Uterus (tissue), 4 donors: ENCODE data around the gene SHROOM3. TPM values are rescaled to one million over a fixed set of nuclear protein-coding genes. Genes with fewer than 3 reads are reported as not detected.

Source experiments
- DNase-seq, 2 donors: peaks; one replicate each; pipeline ENCODE4 v3.0.0-alpha.2; 2019 to 2020
- H3K27ac ChIP-seq, 2 donors: fragments of 200-600 bp; sonication (generic); 1 replicate in 1 of 2; 2 replicates in 1 of 2; pipeline ENCODE4 v1.5.1; 2016 to 2018
- H3K27me3 ChIP-seq, 2 donors: fragments of 200-600 bp; sonication (generic); one replicate each; pipeline ENCODE4 v1.5.1; 2018 to 2019; ENCODE audit warnings: control low read depth in 1 of 2
- H3K36me3 ChIP-seq, 2 donors: fragments of 200-600 bp; sonication (generic); one replicate each; pipeline ENCODE4 v1.5.1; 2019; ENCODE audit warnings: control low read depth in 1 of 2
- H3K4me1 ChIP-seq, 2 donors: fragments of 200-600 bp; sonication (generic); one replicate each; pipeline ENCODE4 v1.5.1; 2018 to 2019; ENCODE audit warnings: control low read depth in 1 of 2
- H3K4me3 ChIP-seq, 2 donors: fragments of 200-600 bp; sonication (generic); 1 replicate in 1 of 2; 2 replicates in 1 of 2; pipeline ENCODE4 v1.5.1; 2018 to 2019; ENCODE audit warnings: mild to moderate bottlenecking in 1 of 2
- H3K9me3 ChIP-seq, 2 donors: fragments of 200-600 bp; sonication (generic); one replicate each; pipeline ENCODE4 v1.5.1; 2019; ENCODE audit warnings: control low read depth in 1 of 2
- POLR2A ChIP-seq, 2 donors: fragments of 450-650 bp; IDR thresholded peaks; one replicate each; pipeline ENCODE4 v1.6.1; 2016; ENCODE audit warnings: antibody characterized with exemption in 2 of 2, mild to moderate bottlenecking in 1 of 2, moderate library complexity in 1 of 2
- intact Hi-C: fragments of 100-400 bp; cut with DNase I; formaldehyde crosslinking; loops from one replicate; pipeline ENCODE4 v1.15.1; 2023; ENCODE audit warnings: low total_unique reads
- total RNA-seq, 4 donors: library from RNA; depleted of rRNA in 3 of 4; stranded (reverse); fragments of >200 nt in 3 of 4; gene quantifications; one replicate each; pipeline versions ENCODE4 v1.1.0 to v1.2.4, GENCODE V29; 2014 to 2023
- TF ChIP-seq, protein P1 (sequence below), 4 experiments: fragments of 200-600 bp in 2 of 4; fragments of 450-650 bp in 2 of 4; sonication (generic) in 2 of 4; IDR thresholded peaks; one replicate each; pipeline ENCODE4 v1.5.1; 2016 to 2019; ENCODE audit warnings: antibody characterized with exemption in 4 of 4, mild to moderate bottlenecking in 2 of 4, moderate library complexity in 1 of 4
- donor health status: DM: yes; HTN: yes; CAD: no.

The SHROOM3 gene
- total RNA-seq, 4 donors from 2014 or later, result 1.5 to 24.1 (median 3.4) TPM

DNA sequence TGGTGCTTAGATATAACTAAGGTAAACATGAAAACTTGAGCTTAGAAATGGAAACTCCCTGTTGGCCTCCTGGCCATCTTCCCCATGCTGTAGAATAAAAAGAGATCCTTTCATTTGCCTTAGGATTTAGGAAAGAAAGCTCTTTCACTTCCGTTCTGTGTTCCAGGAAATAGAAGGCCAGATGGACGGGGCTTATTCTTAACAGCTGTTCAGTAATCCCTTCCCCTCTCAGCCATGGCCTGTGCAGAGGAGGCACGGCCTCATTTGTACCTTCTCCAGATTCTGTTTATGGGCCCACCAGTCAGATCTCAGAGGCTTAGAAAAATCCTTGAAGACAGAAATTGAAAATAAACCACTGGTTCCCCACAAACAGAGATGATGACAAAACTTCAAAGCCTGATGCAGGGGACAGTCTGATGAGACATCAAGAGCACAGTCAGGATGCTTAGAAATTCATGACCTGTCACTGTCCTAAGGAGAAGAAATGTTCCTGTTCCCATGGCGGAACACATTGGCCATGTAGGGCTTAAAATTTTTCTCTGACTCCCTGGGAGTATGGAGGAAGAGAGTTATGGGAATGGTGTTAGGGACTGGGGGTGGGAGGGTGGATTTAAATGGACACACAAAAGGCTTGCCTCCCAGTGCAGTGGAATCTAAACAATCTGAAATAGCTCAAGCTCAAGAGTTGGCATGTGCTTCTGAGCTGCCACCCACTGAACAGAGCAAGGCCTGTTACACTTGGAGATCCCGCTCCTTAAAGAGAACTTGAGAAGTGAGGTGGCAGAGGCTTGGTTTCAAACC lies 274.1 kb downstream of the SHROOM3 start:
- Histone ChIP-seq H3K4me1 (no peaks in the 10 kb centered on the region), H3K4me3 (no peak overlapping the region), H3K27me3 (no peaks in the 10 kb centered on the region), H3K27ac (no peak overlapping the region), H3K36me3 (no peaks in the 10 kb centered on the region), H3K9me3 (no peaks in the 10 kb centered on the region)
- DNase-seq, result no peak
- TF ChIP-seq, protein P1, sequence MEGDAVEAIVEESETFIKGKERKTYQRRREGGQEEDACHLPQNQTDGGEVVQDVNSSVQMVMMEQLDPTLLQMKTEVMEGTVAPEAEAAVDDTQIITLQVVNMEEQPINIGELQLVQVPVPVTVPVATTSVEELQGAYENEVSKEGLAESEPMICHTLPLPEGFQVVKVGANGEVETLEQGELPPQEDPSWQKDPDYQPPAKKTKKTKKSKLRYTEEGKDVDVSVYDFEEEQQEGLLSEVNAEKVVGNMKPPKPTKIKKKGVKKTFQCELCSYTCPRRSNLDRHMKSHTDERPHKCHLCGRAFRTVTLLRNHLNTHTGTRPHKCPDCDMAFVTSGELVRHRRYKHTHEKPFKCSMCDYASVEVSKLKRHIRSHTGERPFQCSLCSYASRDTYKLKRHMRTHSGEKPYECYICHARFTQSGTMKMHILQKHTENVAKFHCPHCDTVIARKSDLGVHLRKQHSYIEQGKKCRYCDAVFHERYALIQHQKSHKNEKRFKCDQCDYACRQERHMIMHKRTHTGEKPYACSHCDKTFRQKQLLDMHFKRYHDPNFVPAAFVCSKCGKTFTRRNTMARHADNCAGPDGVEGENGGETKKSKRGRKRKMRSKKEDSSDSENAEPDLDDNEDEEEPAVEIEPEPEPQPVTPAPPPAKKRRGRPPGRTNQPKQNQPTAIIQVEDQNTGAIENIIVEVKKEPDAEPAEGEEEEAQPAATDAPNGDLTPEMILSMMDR (IDR thresholded peaks at IDR 0.05), result no peak
- intact Hi-C loops, result no loop called here

DNA sequence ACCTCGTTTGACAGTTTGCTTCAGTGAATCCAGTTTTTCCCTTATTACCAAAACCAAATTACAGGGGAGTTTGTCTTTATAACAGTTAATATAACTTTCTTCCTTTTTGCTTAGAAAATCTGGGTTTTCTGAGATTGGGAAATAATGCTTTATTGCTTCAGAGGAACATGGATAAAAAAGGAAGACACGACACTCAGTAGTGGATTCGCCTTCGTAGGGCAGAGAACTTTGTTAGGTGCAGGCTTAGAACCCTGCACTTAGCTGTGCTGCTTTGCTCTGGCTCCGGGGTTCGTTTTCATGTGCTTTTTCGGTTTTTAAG lies 274.7 kb downstream of the SHROOM3 start:
- TF ChIP-seq, protein P1 (IDR thresholded peaks at IDR 0.05), result no peak
- no peak for TF ChIP-seq POLR2A (IDR thresholded peaks at IDR 0.05)
- intact Hi-C loops, result no loop called here
- Histone ChIP-seq H3K27ac (no peak overlapping the region), H3K36me3 (no peaks in the 10 kb centered on the region), H3K9me3 (no peaks in the 10 kb centered on the region), H3K27me3 (no peaks in the 10 kb centered on the region), H3K4me1 (no peaks in the 10 kb centered on the region), H3K4me3 (no peak overlapping the region)
- no peak for DNase-seq

DNA sequence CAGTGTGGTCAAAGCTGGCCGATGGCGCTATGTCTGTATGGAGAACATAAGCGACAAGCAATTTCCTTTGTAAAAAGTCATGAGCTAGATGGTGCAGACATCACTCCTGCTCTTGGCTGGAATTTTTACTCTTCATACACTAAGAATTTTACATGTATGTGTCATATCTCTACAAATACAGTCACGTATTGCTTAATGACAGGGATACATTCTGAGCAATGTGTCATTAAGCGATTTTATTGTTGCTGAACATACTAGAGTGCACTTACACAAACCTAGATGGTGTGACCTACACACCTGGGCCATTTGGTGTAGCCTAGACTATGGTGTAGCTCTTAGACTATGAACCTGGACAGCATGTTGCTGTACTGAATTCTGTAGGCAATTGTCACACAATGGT lies 277.5 kb downstream of the SHROOM3 start:
- no peak overlapping the region for H3K4me3 ChIP-seq
- H3K27me3 ChIP-seq, result no peaks in the 10 kb centered on the region
- no peaks in the 10 kb centered on the region for H3K9me3 ChIP-seq
- H3K4me1 ChIP-seq, result no peaks in the 10 kb centered on the region
- DNase-seq, result no peak
- intact Hi-C loops, result no loop called here
- H3K36me3 ChIP-seq, result no peaks in the 10 kb centered on the region
- no peak overlapping the region for H3K27ac ChIP-seq
- no peak for TF ChIP-seq POLR2A (IDR thresholded peaks at IDR 0.05)
- TF ChIP-seq, protein P1 (IDR thresholded peaks at IDR 0.05), result no peak

DNA sequence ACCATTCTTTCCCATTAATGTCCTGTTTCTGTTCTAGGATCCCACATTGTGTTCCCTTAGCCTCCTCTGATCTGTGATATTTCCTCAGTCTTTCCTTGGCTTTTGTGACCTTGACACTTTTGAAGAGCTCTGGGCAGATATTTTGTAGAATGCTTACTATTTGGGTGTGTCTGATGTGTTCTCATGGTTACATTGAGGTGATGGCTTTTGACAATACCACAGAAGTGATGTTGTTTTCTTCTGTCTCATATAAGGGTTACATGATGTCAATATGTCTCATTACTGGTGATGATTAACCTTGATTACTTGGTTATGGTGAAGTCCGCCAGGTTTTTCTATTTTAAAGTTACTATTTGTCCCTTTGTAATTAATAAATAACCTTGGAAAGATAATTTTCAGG lies 279.2 kb downstream of the SHROOM3 start:
- H3K36me3 ChIP-seq, result no peaks in the 10 kb centered on the region
- no peak overlapping the region for H3K27ac ChIP-seq
- no peaks in the 10 kb centered on the region for H3K27me3 ChIP-seq
- H3K4me1 ChIP-seq, result no peaks in the 10 kb centered on the region
- no peak overlapping the region for H3K4me3 ChIP-seq
- no peak for DNase-seq
- intact Hi-C loops, result no loop called here
- TF ChIP-seq POLR2A (IDR thresholded peaks at IDR 0.05), result no peak
- TF ChIP-seq, protein P1 (IDR thresholded peaks at IDR 0.05), result no peak
- no peaks in the 10 kb centered on the region for H3K9me3 ChIP-seq

DNA sequence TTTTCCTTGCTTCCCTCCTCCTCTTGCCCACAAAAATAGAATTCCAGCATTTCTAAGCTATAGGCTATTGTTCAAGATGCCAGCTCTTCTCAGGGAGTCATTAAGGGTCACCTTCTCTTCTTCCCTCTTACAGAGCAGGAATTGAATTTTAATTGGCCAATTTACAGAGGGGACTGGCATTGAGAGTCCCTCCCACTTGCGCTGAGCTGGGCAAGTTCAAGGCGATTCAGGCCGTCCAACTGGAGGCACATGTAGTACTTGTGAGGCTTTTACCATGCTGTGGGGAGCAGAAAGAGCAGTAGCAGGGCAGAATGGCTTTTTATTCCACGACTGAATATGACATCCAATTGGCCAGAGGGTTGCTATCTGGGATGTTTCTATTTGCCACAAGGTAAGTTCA lies 281.0 kb downstream of the SHROOM3 start:
- no peak for DNase-seq
- Histone ChIP-seq H3K9me3 (no peaks in the 10 kb centered on the region), H3K36me3 (no peaks in the 10 kb centered on the region), H3K4me3 (no peak overlapping the region), H3K27ac (no peak overlapping the region), H3K4me1 (no peaks in the 10 kb centered on the region), H3K27me3 (no peaks in the 10 kb centered on the region)
- TF ChIP-seq, protein P1 (IDR thresholded peaks at IDR 0.05), result no peak
- TF ChIP-seq POLR2A (IDR thresholded peaks at IDR 0.05), result no peak
- intact Hi-C loops, result no loop called here
